HL-60 (cell line): Measurements from ENCODE around the gene SENP6.

Experiments
- DNase-seq, 2 experiments: peaks; one replicate each; pipeline ENCODE4 v3.0.0-alpha.2; 2010 to 2020; ENCODE audit warnings: low read depth in 1 of 2, low spot score in 1 of 2
- H3K27ac ChIP-seq: fragments of 250-450 bp; sonication (Bioruptor Pico); replicated peaks from 2 replicates; pipeline ENCODE4 v1.5.1; 2020; ENCODE audit warnings: mild to moderate bottlenecking, moderate library complexity
- H3K27me3 ChIP-seq: fragments of 250-450 bp; sonication (Bioruptor Pico); 2 replicates; pipeline ENCODE4 v1.5.1; 2021; ENCODE audit warnings: mild to moderate bottlenecking, moderate library complexity; ENCODE audit not compliant: insufficient read depth, poor library complexity, severe bottlenecking
- H3K4me3 ChIP-seq: replicated peaks from 2 replicates; pipeline ENCODE4 v1.5.1; 2011; ENCODE audit warnings: mild to moderate bottlenecking, control low read depth, low read length; ENCODE audit not compliant: insufficient read depth
- CTCF ChIP-seq: IDR thresholded peaks from one replicate; pipeline ENCODE4 v1.5.1; 2011; ENCODE audit warnings: low read length, control low read depth, inconsistent platforms; ENCODE audit not compliant: insufficient read depth
- GABPA ChIP-seq: IDR thresholded peaks from 2 replicates; pipeline ENCODE4 v1.6.1; 2012; ENCODE audit warnings: low read depth
- POLR2AphosphoS5 ChIP-seq: IDR thresholded peaks from 2 replicates; pipeline ENCODE4 v1.6.1; 2012; ENCODE audit warnings: low read depth
- REST ChIP-seq: IDR thresholded peaks from 2 replicates; pipeline ENCODE4 v1.6.1; 2012; ENCODE audit warnings: low read depth; ENCODE audit not compliant: insufficient replicate concordance
- SPI1 ChIP-seq: IDR thresholded peaks from 2 replicates; pipeline ENCODE4 v1.6.1; 2012; ENCODE audit warnings: low read depth, mild to moderate bottlenecking, borderline replicate concordance

Gene SENP6

GRCh38 chr6:75608304-75608703 lies 6.6 kb downstream of the SENP6 start:
- no peak for DNase-seq
- TF ChIP-seq CTCF (no peak), SPI1 (no peak), POLR2AphosphoS5 (no peak), GABPA (no peak), REST (no peak)
- Histone ChIP-seq H3K27me3 (no peaks in the 10 kb centered on the region), H3K4me3 (no peak overlapping the region), H3K27ac (peak overlapping the region; percentile 35)

- DNase-seq: peak in 1 of 2 experiments; percentile 62
- Histone ChIP-seq H3K27me3 (no peaks in the 10 kb centered on the region), H3K4me3 (no peak overlapping the region), H3K27ac (peak overlapping the region; percentile 46)
- TF ChIP-seq POLR2AphosphoS5 (no peak), SPI1 (peak; percentile 89), GABPA (no peak), CTCF (no peak)
These were observed 7.4 kb downstream of the SENP6 start for GRCh38 chr6:75608956-75609533.

- Histone ChIP-seq H3K27ac (peak overlapping the region; percentile 46), H3K4me3 (no peak overlapping the region), H3K27me3 (no peaks in the 10 kb centered on the region)
- TF ChIP-seq CTCF (no peak), POLR2AphosphoS5 (no peak), GABPA (no peak), SPI1 (no peak), REST (no peak)
- no peak for DNase-seq
These were observed 8.2 kb downstream of the SENP6 start for GRCh38 chr6:75609639-75610590.
